K562 (cell line): Measurements from ENCODE around the gene GART. TPM values are rescaled to one million over a fixed set of nuclear protein-coding genes. Genes with fewer than 3 reads are reported as not detected.
A peak's percentile ranks its signal among the peaks of the same experiment; 100 is the strongest.

ENCODE experiments used
- CHD1 ChIP-seq: fragments of 200-600 bp; sonication (generic); IDR thresholded peaks from one replicate; pipeline ENCODE4 v1.6.1; 2012; ENCODE audit warnings: mild to moderate bottlenecking, moderate library complexity, low read length, inconsistent platforms
- E2F3 ChIP-seq: fragments of 250-450 bp; sonication (Bioruptor Pico); IDR thresholded peaks from 2 replicates; pipeline ENCODE4 v1.4.0; 2020; ENCODE audit warnings: mild to moderate bottlenecking
- EP300 ChIP-seq: IDR thresholded peaks from 2 replicates; pipeline ENCODE4 v1.6.1; 2012; ENCODE audit warnings: low read length, improper control_type of control experiment
- ETV5 ChIP-seq: sonication (generic); formaldehyde crosslinking; IDR thresholded peaks from 2 replicates; pipeline ENCODE4 v1.4.0; 2020; ENCODE audit warnings: low read depth, mild to moderate bottlenecking, missing genetic modification reagents
- ETV6 ChIP-seq, 3 experiments: fragments of 150-350 bp in 1 of 3; sonication (generic) in 1 of 3; formaldehyde crosslinking in 1 of 3; IDR thresholded peaks; 2 replicates each; pipeline versions ENCODE4 v1.6.1 to v1.8.0; 2014 to 2022; ENCODE audit warnings: borderline replicate concordance in 2 of 3, low read depth in 2 of 3, antibody characterized with exemption in 1 of 3, low read length in 1 of 3, mild to moderate bottlenecking in 1 of 3, missing genetic modification reagents in 1 of 3
- MAFF ChIP-seq: IDR thresholded peaks from 2 replicates; pipeline ENCODE4 v1.6.1; 2012; ENCODE audit warnings: low read length, improper control_type of control experiment
- PHF8 ChIP-seq: fragments of 200-600 bp; sonication (generic); IDR thresholded peaks from 2 replicates; pipeline ENCODE4 v1.6.1; 2012; ENCODE audit warnings: mixed run types, mild to moderate bottlenecking, inconsistent platforms, low read length, moderate library complexity, borderline replicate concordance
- POLR2G ChIP-seq: fragments of 200-400 bp; formaldehyde crosslinking; IDR thresholded peaks from 2 replicates; pipeline ENCODE4 v1.6.1; 2017; ENCODE audit warnings: low read depth, mild to moderate bottlenecking, antibody characterized with exemption, low read length, moderate library complexity
- SUPT5H ChIP-seq: fragments of 450-650 bp; IDR thresholded peaks from 2 replicates; pipeline ENCODE4 v1.6.1; 2016
- polyA plus RNA-seq, 8 experiments: library from polyadenylated mRNA; depleted of rRNA in 4 of 8; stranded (reverse) in 5 of 8; unstranded in 3 of 8; fragments of >200 nt; fragmentation: Nextera tagmentation in 2 of 8; fragmentation: Illumina TruSeq in 1 of 8; extraction: Ambion mirVana in 2 of 8; extraction: Trizol in 1 of 8; gene quantifications; 2 replicates each; pipeline versions ENCODE4 v1.2.1 to v1.2.3, GENCODE V29; 2011 to 2014; ENCODE audit warnings: inconsistent platforms in 1 of 8, missing spikeins in 1 of 8
- total RNA-seq, 7 experiments: library from RNA; depleted of rRNA in 6 of 7; stranded (reverse); fragments of >200 nt in 6 of 7; fragmentation: Illumina TruSeq in 2 of 7; extraction: Trizol in 2 of 7; gene quantifications; 2 replicates each; pipeline versions ENCODE4 v1.2.1 to v1.2.3, GENCODE V29; 2011 to 2021; ENCODE audit warnings: low replicate concordance in 1 of 7
- TF ChIP-seq, protein P1 (sequence below): sonication (generic); formaldehyde crosslinking; IDR thresholded peaks from 2 replicates; pipeline ENCODE4 v1.8.0; 2022; ENCODE audit warnings: mild to moderate bottlenecking, low read depth, missing genetic modification reagents
- TF ChIP-seq, protein P2 (sequence below): fragments of 450-650 bp; formaldehyde crosslinking; conservative IDR thresholded peaks from 2 replicates; pipeline ENCODE4 v1.4.0; 2022; ENCODE audit warnings: mild to moderate bottlenecking, missing genetic modification characterization
- TF ChIP-seq, protein P3 (sequence below), 2 experiments: fragments of 450-650 bp in 1 of 2; sonication (generic) in 1 of 2; formaldehyde crosslinking; conservative IDR thresholded peaks; 2 replicates each; pipeline versions ENCODE4 v1.4.0 to v1.8.1; 2020 to 2022; ENCODE audit warnings: mild to moderate bottlenecking in 1 of 2, missing genetic modification reagents in 1 of 2
- TF ChIP-seq, protein P4 (sequence below): fragments of 450-650 bp; IDR thresholded peaks from 2 replicates; pipeline ENCODE4 v1.6.1; 2017; ENCODE audit warnings: antibody characterized with exemption, mild to moderate bottlenecking
- TF ChIP-seq, protein P5 (sequence below): fragments of 250-450 bp; sonication (Bioruptor Pico); IDR thresholded peaks from 2 replicates; pipeline ENCODE4 v1.5.0; 2020; ENCODE audit warnings: mild to moderate bottlenecking, borderline replicate concordance
- TF ChIP-seq, protein P6 (sequence below): fragments of 250-450 bp; sonication (Bioruptor Pico); IDR thresholded peaks from 2 replicates; pipeline ENCODE4 v1.8.0; 2022; ENCODE audit warnings: moderate library complexity, mild to moderate bottlenecking, inconsistent platforms

GART gene
- total and polyA plus RNA-seq, 9 of the 15 experiments (the other 6 are each of a cell fraction or from before 2014, with no cell fraction given) = 141 to 429 (median 349) TPM

DNA sequence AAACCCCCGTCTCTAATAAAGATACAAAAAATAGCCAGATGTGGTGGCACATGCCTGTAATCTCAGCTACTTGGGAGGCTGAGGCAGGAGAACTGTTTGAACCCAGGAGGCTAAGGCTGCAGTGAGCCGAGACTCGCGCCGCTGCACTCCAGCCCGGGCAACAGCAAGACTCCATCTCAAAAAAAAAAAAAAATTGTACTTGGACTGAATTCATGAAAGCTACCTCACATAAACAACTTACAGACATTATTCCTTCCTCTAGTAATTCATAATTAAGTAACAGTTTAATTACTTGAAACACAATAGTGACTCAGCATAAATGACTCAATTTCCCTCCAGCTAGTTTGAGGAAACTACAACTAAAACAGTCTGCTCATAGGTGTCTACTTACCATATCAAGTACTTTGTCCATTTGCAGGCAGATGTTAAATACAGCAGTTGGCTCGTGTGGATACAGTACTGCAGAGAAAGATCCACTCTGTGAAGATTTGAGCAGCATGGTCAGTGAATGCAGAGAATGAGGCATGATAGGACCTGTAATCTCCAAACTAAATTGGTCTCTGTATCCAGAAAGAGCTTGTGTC, 37.1 kb upstream of the GART start (continued):
- TF ChIP-seq, protein P1, sequence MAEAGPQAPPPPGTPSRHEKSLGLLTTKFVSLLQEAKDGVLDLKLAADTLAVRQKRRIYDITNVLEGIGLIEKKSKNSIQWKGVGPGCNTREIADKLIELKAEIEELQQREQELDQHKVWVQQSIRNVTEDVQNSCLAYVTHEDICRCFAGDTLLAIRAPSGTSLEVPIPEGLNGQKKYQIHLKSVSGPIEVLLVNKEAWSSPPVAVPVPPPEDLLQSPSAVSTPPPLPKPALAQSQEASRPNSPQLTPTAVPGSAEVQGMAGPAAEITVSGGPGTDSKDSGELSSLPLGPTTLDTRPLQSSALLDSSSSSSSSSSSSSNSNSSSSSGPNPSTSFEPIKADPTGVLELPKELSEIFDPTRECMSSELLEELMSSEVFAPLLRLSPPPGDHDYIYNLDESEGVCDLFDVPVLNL = no peak
- TF ChIP-seq CHD1 = no peak
- TF ChIP-seq PHF8 = no peak
- TF ChIP-seq ETV6 (IDR thresholded peaks at IDR 0.05; ENCODE audit: borderline replicate concordance in 1 of 2, low read depth in 2 of 2, low read length in 1 of 2) = no peak
- no peak for TF ChIP-seq ETV6 (CRISPR knock-in tag; IDR thresholded peaks at IDR 0.05; ENCODE audit: borderline replicate concordance)
- no peak for TF ChIP-seq ETV5 (CRISPR knock-in tag)
- TF ChIP-seq SUPT5H = 0 out of 2 replicates have a peak, but pooled peaks have one; percentile 37
- TF ChIP-seq, protein P2, sequence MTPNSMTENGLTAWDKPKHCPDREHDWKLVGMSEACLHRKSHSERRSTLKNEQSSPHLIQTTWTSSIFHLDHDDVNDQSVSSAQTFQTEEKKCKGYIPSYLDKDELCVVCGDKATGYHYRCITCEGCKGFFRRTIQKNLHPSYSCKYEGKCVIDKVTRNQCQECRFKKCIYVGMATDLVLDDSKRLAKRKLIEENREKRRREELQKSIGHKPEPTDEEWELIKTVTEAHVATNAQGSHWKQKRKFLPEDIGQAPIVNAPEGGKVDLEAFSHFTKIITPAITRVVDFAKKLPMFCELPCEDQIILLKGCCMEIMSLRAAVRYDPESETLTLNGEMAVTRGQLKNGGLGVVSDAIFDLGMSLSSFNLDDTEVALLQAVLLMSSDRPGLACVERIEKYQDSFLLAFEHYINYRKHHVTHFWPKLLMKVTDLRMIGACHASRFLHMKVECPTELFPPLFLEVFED = 0 out of 2 replicates have a peak, but pooled peaks have one; percentile 12
- peak; percentile 92 for TF ChIP-seq MAFF
- TF ChIP-seq, protein P3, sequence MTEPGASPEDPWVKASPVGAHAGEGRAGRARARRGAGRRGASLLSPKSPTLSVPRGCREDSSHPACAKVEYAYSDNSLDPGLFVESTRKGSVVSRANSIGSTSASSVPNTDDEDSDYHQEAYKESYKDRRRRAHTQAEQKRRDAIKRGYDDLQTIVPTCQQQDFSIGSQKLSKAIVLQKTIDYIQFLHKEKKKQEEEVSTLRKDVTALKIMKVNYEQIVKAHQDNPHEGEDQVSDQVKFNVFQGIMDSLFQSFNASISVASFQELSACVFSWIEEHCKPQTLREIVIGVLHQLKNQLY (CRISPR knock-in tag; conservative IDR thresholded peaks at IDR 0.05) = no peak
- peak; percentile 53; the same call in 1 of the 2 replicates for TF ChIP-seq POLR2G
- TF ChIP-seq, protein P4, sequence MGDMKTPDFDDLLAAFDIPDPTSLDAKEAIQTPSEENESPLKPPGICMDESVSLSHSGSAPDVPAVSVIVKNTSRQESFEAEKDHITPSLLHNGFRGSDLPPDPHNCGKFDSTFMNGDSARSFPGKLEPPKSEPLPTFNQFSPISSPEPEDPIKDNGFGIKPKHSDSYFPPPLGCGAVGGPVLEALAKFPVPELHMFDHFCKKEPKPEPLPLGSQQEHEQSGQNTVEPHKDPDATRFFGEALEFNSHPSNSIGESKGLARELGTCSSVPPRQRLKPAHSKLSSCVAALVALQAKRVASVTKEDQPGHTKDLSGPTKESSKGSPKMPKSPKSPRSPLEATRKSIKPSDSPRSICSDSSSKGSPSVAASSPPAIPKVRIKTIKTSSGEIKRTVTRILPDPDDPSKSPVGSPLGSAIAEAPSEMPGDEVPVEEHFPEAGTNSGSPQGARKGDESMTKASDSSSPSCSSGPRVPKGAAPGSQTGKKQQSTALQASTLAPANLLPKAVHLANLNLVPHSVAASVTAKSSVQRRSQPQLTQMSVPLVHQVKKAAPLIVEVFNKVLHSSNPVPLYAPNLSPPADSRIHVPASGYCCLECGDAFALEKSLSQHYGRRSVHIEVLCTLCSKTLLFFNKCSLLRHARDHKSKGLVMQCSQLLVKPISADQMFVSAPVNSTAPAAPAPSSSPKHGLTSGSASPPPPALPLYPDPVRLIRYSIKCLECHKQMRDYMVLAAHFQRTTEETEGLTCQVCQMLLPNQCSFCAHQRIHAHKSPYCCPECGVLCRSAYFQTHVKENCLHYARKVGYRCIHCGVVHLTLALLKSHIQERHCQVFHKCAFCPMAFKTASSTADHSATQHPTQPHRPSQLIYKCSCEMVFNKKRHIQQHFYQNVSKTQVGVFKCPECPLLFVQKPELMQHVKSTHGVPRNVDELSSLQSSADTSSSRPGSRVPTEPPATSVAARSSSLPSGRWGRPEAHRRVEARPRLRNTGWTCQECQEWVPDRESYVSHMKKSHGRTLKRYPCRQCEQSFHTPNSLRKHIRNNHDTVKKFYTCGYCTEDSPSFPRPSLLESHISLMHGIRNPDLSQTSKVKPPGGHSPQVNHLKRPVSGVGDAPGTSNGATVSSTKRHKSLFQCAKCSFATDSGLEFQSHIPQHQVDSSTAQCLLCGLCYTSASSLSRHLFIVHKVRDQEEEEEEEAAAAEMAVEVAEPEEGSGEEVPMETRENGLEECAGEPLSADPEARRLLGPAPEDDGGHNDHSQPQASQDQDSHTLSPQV = 0 out of 2 replicates have a peak, but pooled peaks have one; percentile 46
- TF ChIP-seq, protein P5, sequence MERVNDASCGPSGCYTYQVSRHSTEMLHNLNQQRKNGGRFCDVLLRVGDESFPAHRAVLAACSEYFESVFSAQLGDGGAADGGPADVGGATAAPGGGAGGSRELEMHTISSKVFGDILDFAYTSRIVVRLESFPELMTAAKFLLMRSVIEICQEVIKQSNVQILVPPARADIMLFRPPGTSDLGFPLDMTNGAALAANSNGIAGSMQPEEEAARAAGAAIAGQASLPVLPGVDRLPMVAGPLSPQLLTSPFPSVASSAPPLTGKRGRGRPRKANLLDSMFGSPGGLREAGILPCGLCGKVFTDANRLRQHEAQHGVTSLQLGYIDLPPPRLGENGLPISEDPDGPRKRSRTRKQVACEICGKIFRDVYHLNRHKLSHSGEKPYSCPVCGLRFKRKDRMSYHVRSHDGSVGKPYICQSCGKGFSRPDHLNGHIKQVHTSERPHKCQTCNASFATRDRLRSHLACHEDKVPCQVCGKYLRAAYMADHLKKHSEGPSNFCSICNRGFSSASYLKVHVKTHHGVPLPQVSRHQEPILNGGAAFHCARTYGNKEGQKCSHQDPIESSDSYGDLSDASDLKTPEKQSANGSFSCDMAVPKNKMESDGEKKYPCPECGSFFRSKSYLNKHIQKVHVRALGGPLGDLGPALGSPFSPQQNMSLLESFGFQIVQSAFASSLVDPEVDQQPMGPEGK (CRISPR knock-in tag) = no peak
- no peak for TF ChIP-seq EP300
- no peak for TF ChIP-seq E2F3
- TF ChIP-seq, protein P6, sequence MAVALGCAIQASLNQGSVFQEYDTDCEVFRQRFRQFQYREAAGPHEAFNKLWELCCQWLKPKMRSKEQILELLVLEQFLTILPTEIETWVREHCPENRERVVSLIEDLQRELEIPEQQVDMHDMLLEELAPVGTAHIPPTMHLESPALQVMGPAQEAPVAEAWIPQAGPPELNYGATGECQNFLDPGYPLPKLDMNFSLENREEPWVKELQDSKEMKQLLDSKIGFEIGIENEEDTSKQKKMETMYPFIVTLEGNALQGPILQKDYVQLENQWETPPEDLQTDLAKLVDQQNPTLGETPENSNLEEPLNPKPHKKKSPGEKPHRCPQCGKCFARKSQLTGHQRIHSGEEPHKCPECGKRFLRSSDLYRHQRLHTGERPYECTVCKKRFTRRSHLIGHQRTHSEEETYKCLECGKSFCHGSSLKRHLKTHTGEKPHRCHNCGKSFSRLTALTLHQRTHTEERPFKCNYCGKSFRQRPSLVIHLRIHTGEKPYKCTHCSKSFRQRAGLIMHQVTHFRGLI = no peak
